ENCODE measurements around the gene SNX10.

DNA sequence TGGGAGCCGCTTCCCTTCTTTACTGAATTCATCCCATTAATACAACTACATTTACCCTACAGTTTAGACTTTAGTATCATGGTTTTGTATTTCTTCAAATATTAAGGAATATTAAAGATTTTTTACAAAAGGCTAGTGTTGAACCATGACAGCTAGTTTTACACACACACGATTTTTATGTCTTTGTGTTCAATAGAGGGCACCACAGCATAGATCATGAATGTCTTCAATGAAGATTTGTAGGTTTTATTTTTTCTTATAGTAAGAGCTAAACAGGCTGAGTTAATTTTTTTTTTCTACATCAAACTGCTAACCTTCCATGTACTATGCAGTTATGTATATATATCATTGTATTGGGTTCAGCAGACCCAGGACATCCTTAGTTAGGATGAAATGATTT is 76.9 kb downstream of the SNX10 start:
- TF ChIP-seq, protein P1, sequence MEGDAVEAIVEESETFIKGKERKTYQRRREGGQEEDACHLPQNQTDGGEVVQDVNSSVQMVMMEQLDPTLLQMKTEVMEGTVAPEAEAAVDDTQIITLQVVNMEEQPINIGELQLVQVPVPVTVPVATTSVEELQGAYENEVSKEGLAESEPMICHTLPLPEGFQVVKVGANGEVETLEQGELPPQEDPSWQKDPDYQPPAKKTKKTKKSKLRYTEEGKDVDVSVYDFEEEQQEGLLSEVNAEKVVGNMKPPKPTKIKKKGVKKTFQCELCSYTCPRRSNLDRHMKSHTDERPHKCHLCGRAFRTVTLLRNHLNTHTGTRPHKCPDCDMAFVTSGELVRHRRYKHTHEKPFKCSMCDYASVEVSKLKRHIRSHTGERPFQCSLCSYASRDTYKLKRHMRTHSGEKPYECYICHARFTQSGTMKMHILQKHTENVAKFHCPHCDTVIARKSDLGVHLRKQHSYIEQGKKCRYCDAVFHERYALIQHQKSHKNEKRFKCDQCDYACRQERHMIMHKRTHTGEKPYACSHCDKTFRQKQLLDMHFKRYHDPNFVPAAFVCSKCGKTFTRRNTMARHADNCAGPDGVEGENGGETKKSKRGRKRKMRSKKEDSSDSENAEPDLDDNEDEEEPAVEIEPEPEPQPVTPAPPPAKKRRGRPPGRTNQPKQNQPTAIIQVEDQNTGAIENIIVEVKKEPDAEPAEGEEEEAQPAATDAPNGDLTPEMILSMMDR (conservative IDR thresholded peaks at IDR 0.05): peak; percentile 20
- no peak for TF ChIP-seq ZFX (IDR thresholded peaks at IDR 0.05)
